H9 (cell line): Measurements from ENCODE around the gene INO80. TPM values are rescaled to one million over a fixed set of nuclear protein-coding genes. Genes with fewer than 3 reads are reported as not detected.

Source experiments
- DNase-seq: peaks from one replicate; pipeline ENCODE4 v3.0.0-alpha.2; 2017
- H2AFZ ChIP-seq: one replicate; pipeline ENCODE4 v1.6.1; 2013; ENCODE audit warnings: mild to moderate bottlenecking, low read length, control low read depth, moderate library complexity
- H2AK5ac ChIP-seq: 2 replicates; pipeline ENCODE4 v1.6.1; 2013; ENCODE audit warnings: low read length, control low read depth, mixed read lengths; ENCODE audit not compliant: insufficient read length
- H2BK120ac ChIP-seq: one replicate; pipeline ENCODE4 v1.6.1; 2013; ENCODE audit warnings: low read depth, mild to moderate bottlenecking, low read length, control low read depth, inconsistent platforms; ENCODE audit not compliant: poor library complexity, severe bottlenecking
- H2BK12ac ChIP-seq: 2 replicates; pipeline ENCODE4 v1.6.1; 2013; ENCODE audit warnings: low read length, control low read depth, mixed read lengths, low read depth; ENCODE audit not compliant: insufficient read length
- H2BK15ac ChIP-seq: 2 replicates; pipeline ENCODE4 v1.6.1; 2013; ENCODE audit warnings: low read depth, low read length, control low read depth
- H2BK20ac ChIP-seq: one replicate; pipeline ENCODE4 v1.6.1; 2013; ENCODE audit warnings: low read depth, mild to moderate bottlenecking, low read length, control low read depth, inconsistent platforms; ENCODE audit not compliant: poor library complexity, severe bottlenecking
- H2BK5ac ChIP-seq: 2 replicates; pipeline ENCODE4 v1.6.1; 2013; ENCODE audit warnings: low read length, control low read depth, mixed read lengths; ENCODE audit not compliant: insufficient read length
- H3K14ac ChIP-seq: 2 replicates; pipeline ENCODE4 v1.6.1; 2013; ENCODE audit warnings: low read length, control low read depth; ENCODE audit not compliant: insufficient read depth
- H3K18ac ChIP-seq: 2 replicates; pipeline ENCODE4 v1.6.1; 2013; ENCODE audit warnings: low read depth, mild to moderate bottlenecking, mixed read lengths, low read length, control low read depth; ENCODE audit not compliant: insufficient read length
- H3K23ac ChIP-seq: 2 replicates; pipeline ENCODE4 v1.6.1; 2013; ENCODE audit warnings: low read length, control low read depth, mixed read lengths, low read depth; ENCODE audit not compliant: insufficient read length
- H3K23me2 ChIP-seq: 2 replicates; pipeline ENCODE4 v1.6.1; 2013; ENCODE audit warnings: low read depth, mild to moderate bottlenecking, mixed read lengths, low read length, control low read depth; ENCODE audit not compliant: insufficient read length, poor library complexity, severe bottlenecking
- H3K27ac ChIP-seq: 2 replicates; pipeline ENCODE4 v1.5.1; 2013; ENCODE audit warnings: low read length, control low read depth, mixed read lengths, low read depth; ENCODE audit not compliant: insufficient read length
- H3K27me3 ChIP-seq: 2 replicates; pipeline ENCODE4 v1.6.1; 2013; ENCODE audit warnings: low read length, control low read depth, inconsistent platforms; ENCODE audit not compliant: insufficient read depth
- H3K4ac ChIP-seq: 2 replicates; pipeline ENCODE4 v1.6.1; 2013; ENCODE audit warnings: low read depth, mild to moderate bottlenecking, control low read depth, inconsistent platforms, low read length, moderate library complexity
- H3K4me1 ChIP-seq: 2 replicates; pipeline ENCODE4 v1.6.1; 2013; ENCODE audit warnings: low read length, control low read depth, inconsistent platforms; ENCODE audit not compliant: insufficient read depth
- H3K4me2 ChIP-seq: 2 replicates; pipeline ENCODE4 v1.6.1; 2013; ENCODE audit warnings: low read length, control low read depth, mixed read lengths; ENCODE audit not compliant: insufficient read length, insufficient read depth
- H3K56ac ChIP-seq: 2 replicates; pipeline ENCODE4 v1.6.1; 2013; ENCODE audit warnings: low read depth, mild to moderate bottlenecking, mixed read lengths, low read length, control low read depth; ENCODE audit not compliant: insufficient read length
- H3K79me1 ChIP-seq: 2 replicates; pipeline ENCODE4 v1.6.1; 2013; ENCODE audit warnings: low read depth, mild to moderate bottlenecking, moderate library complexity, low read length, control low read depth, inconsistent platforms; ENCODE audit not compliant: insufficient read depth, poor library complexity, severe bottlenecking
- H3K79me2 ChIP-seq: 2 replicates; pipeline ENCODE4 v1.6.1; 2013; ENCODE audit warnings: low read length, control low read depth, inconsistent platforms; ENCODE audit not compliant: insufficient read depth
- H3K9ac ChIP-seq: 2 replicates; pipeline ENCODE4 v1.6.1; 2013; ENCODE audit warnings: low read length, control low read depth, mixed read lengths; ENCODE audit not compliant: insufficient read length; ENCODE audit errors: extremely low read depth
- H3K9me3 ChIP-seq: one replicate; pipeline ENCODE4 v1.6.1; 2013; ENCODE audit warnings: low read depth, low read length, inconsistent platforms; ENCODE audit not compliant: control insufficient read depth
- H3T11ph ChIP-seq: one replicate; pipeline ENCODE4 v1.6.1; 2013; ENCODE audit warnings: mild to moderate bottlenecking, low read length, control low read depth, inconsistent platforms
- H4K20me1 ChIP-seq: one replicate; pipeline ENCODE4 v1.6.1; 2013; ENCODE audit not compliant: control insufficient read depth, insufficient read length, insufficient read depth
- H4K5ac ChIP-seq: 2 replicates; pipeline ENCODE4 v1.6.1; 2013; ENCODE audit warnings: low read depth, mild to moderate bottlenecking, mixed read lengths, low read length, control low read depth; ENCODE audit not compliant: insufficient read length
- H4K8ac ChIP-seq: replicated peaks from 2 replicates; pipeline ENCODE4 v1.6.1; 2013; ENCODE audit warnings: low read length, control low read depth, mixed read lengths, low read depth; ENCODE audit not compliant: insufficient read length
- H4K91ac ChIP-seq: 2 replicates; pipeline ENCODE4 v1.6.1; 2013; ENCODE audit warnings: low read depth, mild to moderate bottlenecking, moderate library complexity, mixed read lengths, low read length, control low read depth; ENCODE audit not compliant: insufficient read length
- H3K27ac Mint-ChIP-seq, 3 experiments: 2 replicates in 2 of 3; 3 replicates in 1 of 3; pipeline ENCODE4 v1.8.0; 2020 to 2021; ENCODE audit warnings: mixed read lengths in 3 of 3, mild to moderate bottlenecking in 1 of 3, moderate library complexity in 1 of 3
- H3K27me3 Mint-ChIP-seq: 2 replicates; pipeline ENCODE4 v1.8.0; 2021; ENCODE audit warnings: low read depth, mild to moderate bottlenecking, moderate library complexity, mixed read lengths
- H3K36me3 Mint-ChIP-seq, 3 experiments: 2 replicates in 2 of 3; 3 replicates in 1 of 3; pipeline ENCODE4 v1.8.0; 2020 to 2021; ENCODE audit warnings: low read depth in 3 of 3, mixed read lengths in 3 of 3; ENCODE audit not compliant: insufficient read depth in 1 of 3
- H3K4me1 Mint-ChIP-seq, 2 experiments: 2 replicates each; pipeline ENCODE4 v1.8.0; 2020; ENCODE audit warnings: mixed read lengths in 2 of 2
- H3K4me3 Mint-ChIP-seq, 2 experiments: 2 replicates in 1 of 2; 3 replicates in 1 of 2; pipeline ENCODE4 v1.8.0; 2020 to 2021; ENCODE audit warnings: mild to moderate bottlenecking in 2 of 2, mixed read lengths in 2 of 2, moderate library complexity in 1 of 2
- H3K9me3 Mint-ChIP-seq, 2 experiments: 2 replicates in 1 of 2; 3 replicates in 1 of 2; pipeline ENCODE4 v1.8.0; 2020; ENCODE audit warnings: mild to moderate bottlenecking in 2 of 2, mixed read lengths in 2 of 2, moderate library complexity in 1 of 2
- WGBS: extraction: QIAGEN DNeasy Blood & Tissue Kit; methylation state at CpG from one replicate; pipeline ENCODE4 v1.1.7; 2013; ENCODE audit warnings: missing lambda C conversion rate, low lambda C conversion rate, mixed read lengths; ENCODE audit not compliant: insufficient read length; ENCODE audit errors: extremely low coverage; 5-methylcytosine and 5-hydroxymethylcytosine counted together
- total RNA-seq: library from RNA; stranded (reverse); gene quantifications from 2 replicates; pipeline ENCODE4 v1.2.1, GENCODE V29; 2021
- TF ChIP-seq, protein P1 (sequence below): fragments of 200-600 bp; sonication (generic); conservative IDR thresholded peaks from 3 replicates; pipeline ENCODE4 v1.8.0; 2021; ENCODE audit warnings: antibody characterized with exemption, mild to moderate bottlenecking

Gene INO80
- total RNA-seq, 1 experiment from 2014 or later = 29.2 TPM

DNA sequence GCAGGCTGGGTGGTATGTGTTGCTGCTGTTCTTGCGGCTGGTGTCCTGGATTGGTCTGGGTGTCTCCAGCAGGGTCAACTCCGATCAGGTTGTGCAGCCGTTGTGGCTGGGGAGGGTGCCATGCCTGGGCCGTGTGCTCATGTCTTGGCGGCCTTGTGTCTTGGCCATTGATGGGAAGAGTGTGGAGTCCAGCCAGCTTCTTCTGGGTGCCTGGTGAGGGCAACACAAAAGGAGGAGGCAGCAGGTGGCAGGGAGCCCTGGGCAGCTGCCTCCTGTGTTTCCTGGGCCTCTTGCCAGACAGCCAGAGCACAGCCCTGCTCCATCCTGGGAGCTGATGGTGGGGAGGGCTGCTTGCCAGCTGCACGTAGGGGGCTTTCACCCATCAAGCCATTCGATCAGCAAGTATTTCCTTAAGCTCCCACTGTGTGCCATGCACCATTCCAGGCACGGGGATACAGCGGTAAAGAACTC lies 158.5 kb downstream of the INO80 start:
- H3K9me3 Mint-ChIP-seq = no peaks in the 10 kb centered on the region; a peak in 1 of 5 replicates
- TF ChIP-seq, protein P1, sequence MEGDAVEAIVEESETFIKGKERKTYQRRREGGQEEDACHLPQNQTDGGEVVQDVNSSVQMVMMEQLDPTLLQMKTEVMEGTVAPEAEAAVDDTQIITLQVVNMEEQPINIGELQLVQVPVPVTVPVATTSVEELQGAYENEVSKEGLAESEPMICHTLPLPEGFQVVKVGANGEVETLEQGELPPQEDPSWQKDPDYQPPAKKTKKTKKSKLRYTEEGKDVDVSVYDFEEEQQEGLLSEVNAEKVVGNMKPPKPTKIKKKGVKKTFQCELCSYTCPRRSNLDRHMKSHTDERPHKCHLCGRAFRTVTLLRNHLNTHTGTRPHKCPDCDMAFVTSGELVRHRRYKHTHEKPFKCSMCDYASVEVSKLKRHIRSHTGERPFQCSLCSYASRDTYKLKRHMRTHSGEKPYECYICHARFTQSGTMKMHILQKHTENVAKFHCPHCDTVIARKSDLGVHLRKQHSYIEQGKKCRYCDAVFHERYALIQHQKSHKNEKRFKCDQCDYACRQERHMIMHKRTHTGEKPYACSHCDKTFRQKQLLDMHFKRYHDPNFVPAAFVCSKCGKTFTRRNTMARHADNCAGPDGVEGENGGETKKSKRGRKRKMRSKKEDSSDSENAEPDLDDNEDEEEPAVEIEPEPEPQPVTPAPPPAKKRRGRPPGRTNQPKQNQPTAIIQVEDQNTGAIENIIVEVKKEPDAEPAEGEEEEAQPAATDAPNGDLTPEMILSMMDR = no peak
- Histone ChIP-seq H2BK120ac (no peak overlapping the region), H4K8ac (no peak overlapping the region), H2BK20ac (no peak overlapping the region), H4K91ac (no peak overlapping the region), H2BK5ac (no peak overlapping the region), H2AK5ac (no peak overlapping the region), H2BK15ac (no peak overlapping the region), H2AFZ (no peak overlapping the region), H4K5ac (no peak overlapping the region), H4K20me1 (no peaks in the 10 kb centered on the region), H2BK12ac (no peak overlapping the region), H3K79me1 (no peaks in the 10 kb centered on the region), H3K14ac (no peak overlapping the region), H3K4me2 (no peak overlapping the region), H3K4me1 (peaks cover 3% of the 10 kb centered on the region; the same call in 1 of the 2 replicates), H3K9me3 (no peaks in the 10 kb centered on the region), H3K27me3 (no peaks in the 10 kb centered on the region), H3K79me2 (no peaks in the 10 kb centered on the region; the same call in 1 of the 2 replicates), H3K23ac (no peak overlapping the region), H3T11ph (no peak overlapping the region), H3K18ac (no peak overlapping the region), H3K9ac (no peak overlapping the region), H3K23me2 (peaks cover 13% of the 10 kb centered on the region), H3K27ac (no peak overlapping the region), H3K56ac (no peak overlapping the region), H3K4ac (no peak overlapping the region)
- peaks cover 41 to 52% of the 10 kb centered on the region in 2 experiments for H3K4me1 Mint-ChIP-seq
- H3K27ac Mint-ChIP-seq = peak overlapping the region in 2 of 3 experiments; percentile 35 to 78; a peak in 3 of 7 replicates
- no peak for DNase-seq
- no peaks in the 10 kb centered on the region; the same call in 1 of the 2 replicates for H3K27me3 Mint-ChIP-seq
- peaks cover 18 to 35% (median 33%) of the 10 kb centered on the region in 3 experiments for H3K36me3 Mint-ChIP-seq
- no peak overlapping the region for H3K4me3 Mint-ChIP-seq
- no CpG with 5 or more reads among the region's 9 CpGs for WGBS
